Measurements from ENCODE around the gene BRINP3. TPM values are rescaled to one million over a fixed set of nuclear protein-coding genes. Genes with fewer than 3 reads are reported as not detected.

The BRINP3 gene
- total and polyA plus RNA-seq, 12 donors, result 0.10 to 3.0 (median 0.83) TPM; not detected in 5

GRCh38 chr1:190323530-190323929, 154.1 kb downstream of the BRINP3 start:
- intact Hi-C loops (cut with DNase I), result no loop called here
- 65 to 85% (median 82%) methylated on average over 2 of the region's 2 CpGs for WGBS, 4 donors
- no peak for DNase-seq
- Histone ChIP-seq H3K4me3 (no peak overlapping the region), H3K27me3 (no peaks in the 10 kb centered on the region), H3K36me3 (replicated peaks in 1 of 2) (no peaks in the 10 kb centered on the region), H3K4me1 (replicated peaks in 1 of 2) (no peaks in the 10 kb centered on the region), H3K9me3 (replicated peaks in 1 of 3) (no peaks in the 10 kb centered on the region), H3K27ac (no peak overlapping the region)
- TF ChIP-seq CTCF (IDR thresholded peaks at IDR 0.05), result no peak
- TF ChIP-seq POLR2A (IDR thresholded peaks at IDR 0.05), result no peak

GRCh38 chr1:190322274-190322673, 155.4 kb downstream of the BRINP3 start:
- Histone ChIP-seq H3K4me3 (no peak overlapping the region), H3K9me3 (replicated peaks in 1 of 3) (no peaks in the 10 kb centered on the region), H3K36me3 (replicated peaks in 1 of 2) (no peaks in the 10 kb centered on the region), H3K27me3 (no peaks in the 10 kb centered on the region), H3K27ac (no peak overlapping the region), H3K4me1 (replicated peaks in 1 of 2) (no peaks in the 10 kb centered on the region)
- WGBS, 4 donors, result 72 to 79% (median 77%) methylated on average over 6 of the region's 6 CpGs
- DNase-seq, result no peak
- intact Hi-C loops (cut with DNase I), result no loop called here
- no peak for TF ChIP-seq CTCF (IDR thresholded peaks at IDR 0.05)
- TF ChIP-seq POLR2A (IDR thresholded peaks at IDR 0.05), result no peak

- TF ChIP-seq POLR2A (IDR thresholded peaks at IDR 0.05), result no peak
- TF ChIP-seq CTCF (IDR thresholded peaks at IDR 0.05), result no peak
- Histone ChIP-seq H3K27me3 (no peaks in the 10 kb centered on the region), H3K27ac (no peak overlapping the region), H3K4me1 (replicated peaks in 1 of 2) (no peaks in the 10 kb centered on the region), H3K9me3 (replicated peaks in 1 of 3) (no peaks in the 10 kb centered on the region), H3K4me3 (no peak overlapping the region), H3K36me3 (replicated peaks in 1 of 2) (no peaks in the 10 kb centered on the region)
- 68 to 77% (median 73%) methylated on average over 3 of the region's 3 CpGs for WGBS, 4 donors
- no peak for DNase-seq
- intact Hi-C loops (cut with DNase I), result no loop called here
Observed at GRCh38 chr1:190320952-190321351, 156.7 kb downstream of the BRINP3 start.

- H3K27me3 ChIP-seq, result no peaks in the 10 kb centered on the region
- H3K36me3 ChIP-seq (replicated peaks in 1 of 2), result no peaks in the 10 kb centered on the region
- no peaks in the 10 kb centered on the region for H3K9me3 ChIP-seq (replicated peaks in 1 of 3)
- no peak for TF ChIP-seq CTCF (IDR thresholded peaks at IDR 0.05)
- TF ChIP-seq POLR2A (IDR thresholded peaks at IDR 0.05), result no peak
- no peak overlapping the region for H3K4me3 ChIP-seq
- WGBS, 4 donors, result 60 to 74% (median 65%) methylated on average over 1 of the region's 1 CpG
- DNase-seq, result no peak
- H3K27ac ChIP-seq, result no peak overlapping the region
- H3K4me1 ChIP-seq (replicated peaks in 1 of 2), result no peaks in the 10 kb centered on the region
- intact Hi-C loops (cut with DNase I), result no loop called here
Observed at GRCh38 chr1:190312763-190313162, 164.9 kb downstream of the BRINP3 start.

Data from adrenal gland (tissue), 12 donors.